Large intestine (tissue), 3 donors: ENCODE measurements around the gene CHSY1. TPM values are rescaled to one million over a fixed set of nuclear protein-coding genes. Genes with fewer than 3 reads are reported as not detected.

Experiments
- DNase-seq, 2 donors: peaks; one replicate each; pipeline versions ENCODE4 v3.0.0 to v3.0.0-alpha.2; 2013
- H3K27ac ChIP-seq: one replicate; pipeline ENCODE4 v1.5.1; 2013; ENCODE audit warnings: low read length
- H3K27me3 ChIP-seq: 2 replicates; pipeline ENCODE4 v1.6.1; 2013; ENCODE audit warnings: low read length; ENCODE audit not compliant: control insufficient read depth, insufficient read depth
- H3K36me3 ChIP-seq: 2 replicates; pipeline ENCODE4 v1.6.1; 2013; ENCODE audit warnings: low read length; ENCODE audit not compliant: control insufficient read depth, insufficient read depth
- H3K4me1 ChIP-seq: one replicate; pipeline ENCODE4 v1.6.1; 2013; ENCODE audit warnings: low read length; ENCODE audit not compliant: control insufficient read depth, insufficient read depth
- H3K4me3 ChIP-seq: one replicate; pipeline ENCODE4 v1.5.1; 2013; ENCODE audit warnings: low read length
- H3K9me3 ChIP-seq: one replicate; pipeline ENCODE4 v1.6.1; 2013; ENCODE audit warnings: mild to moderate bottlenecking, low read depth, low read length, moderate library complexity; ENCODE audit not compliant: control insufficient read depth
- WGBS: methylation state at CpG from one replicate; pipeline ENCODE4 v1.1.5; 2013; ENCODE audit warnings: low lambda C conversion rate; ENCODE audit not compliant: insufficient coverage; 5-methylcytosine and 5-hydroxymethylcytosine counted together
- polyA plus RNA-seq: library from polyadenylated mRNA; unstranded; fragments of 120-200 nt; gene quantifications from one replicate; pipeline ENCODE4 v1.2.1, GENCODE V29; 2013

Gene CHSY1
- polyA plus RNA-seq, 1 donor, result 14.9 TPM

DNA sequence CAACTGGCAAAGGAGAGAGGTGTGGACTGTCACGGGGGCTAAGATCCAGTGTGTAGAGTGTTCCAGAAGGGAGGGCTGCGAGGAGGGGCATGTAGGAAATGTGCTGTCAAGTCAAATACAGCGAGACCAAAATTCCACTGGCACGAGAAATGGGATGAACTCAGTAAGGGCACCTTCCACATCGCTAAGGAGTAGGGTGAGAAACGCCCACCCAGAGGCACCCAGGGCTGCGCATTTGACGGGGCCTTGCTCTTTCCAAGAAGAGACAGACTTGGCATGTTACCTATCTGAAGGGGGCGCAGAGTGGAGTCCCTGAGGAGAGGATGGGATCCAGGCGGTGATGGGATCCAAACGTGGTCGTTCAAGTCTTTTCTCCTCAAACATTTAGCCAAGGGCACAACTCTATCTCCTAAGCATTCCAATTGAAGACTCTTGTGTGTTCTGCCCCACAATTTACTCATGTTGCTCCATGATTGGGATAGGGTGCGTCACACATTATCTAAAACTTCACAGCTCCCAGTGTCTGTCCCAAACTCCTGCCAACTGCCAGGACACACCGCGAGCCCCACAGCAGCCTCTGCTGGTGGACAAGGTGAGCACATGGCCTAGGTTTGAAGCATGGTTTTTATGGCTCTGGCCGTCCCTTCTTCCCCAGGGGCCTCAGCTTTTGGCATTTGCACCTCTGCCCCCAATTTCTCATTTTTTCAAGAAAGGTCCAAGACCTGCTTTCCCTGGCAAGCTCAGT, 17.8 kb upstream of the CHSY1 start:
- no peak overlapping the region for H3K27ac ChIP-seq
- no peak for DNase-seq
- H3K4me1 ChIP-seq, result peaks cover 4% of the 10 kb centered on the region
- H3K4me3 ChIP-seq, result no peak overlapping the region
- H3K27me3 ChIP-seq, result no peaks in the 10 kb centered on the region
- WGBS, result no CpG with 5 or more reads among the region's 16 CpGs
- no peaks in the 10 kb centered on the region for H3K9me3 ChIP-seq
- H3K36me3 ChIP-seq, result peaks cover 55% of the 10 kb centered on the region

DNA sequence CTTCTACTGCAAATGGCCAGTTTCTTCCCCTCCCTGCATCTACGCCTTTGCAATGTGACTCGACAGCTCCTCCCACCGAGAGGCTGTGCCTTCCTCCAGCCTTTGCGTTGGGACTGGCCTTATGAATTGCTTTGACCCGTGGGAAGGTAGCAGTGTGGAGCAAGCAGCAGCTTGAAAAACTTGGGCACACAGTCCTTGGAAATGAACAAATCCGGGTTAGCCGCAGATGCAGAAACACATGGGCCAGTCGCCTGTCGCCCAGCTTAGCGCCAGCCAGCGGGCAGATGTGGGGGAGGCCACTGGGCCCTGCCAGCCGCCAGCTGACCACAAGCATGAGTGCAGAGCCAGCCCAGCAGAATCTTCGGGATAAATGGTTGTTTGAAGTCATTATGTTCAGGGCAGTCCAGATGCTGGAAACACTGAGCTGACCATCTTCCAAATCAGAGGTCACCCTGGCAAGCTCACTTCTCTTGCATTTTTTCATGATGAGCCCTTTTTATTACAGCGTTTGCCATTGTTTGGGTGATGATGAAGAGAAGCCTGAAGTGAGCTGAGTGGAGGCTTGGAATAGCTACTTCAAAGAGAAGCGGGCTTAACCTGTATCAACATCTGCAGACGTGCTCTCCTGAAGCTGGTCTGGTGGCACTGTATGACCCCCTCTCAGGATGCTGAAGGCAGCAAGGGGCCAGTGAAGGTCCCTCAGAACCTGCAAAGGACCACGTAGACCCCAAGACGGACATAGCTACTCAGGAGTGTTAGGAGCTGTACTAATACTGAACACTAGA, 15.7 kb upstream of the CHSY1 start:
- no peak overlapping the region for H3K4me3 ChIP-seq
- peaks cover 35% of the 10 kb centered on the region for H3K36me3 ChIP-seq
- no peak overlapping the region for H3K27ac ChIP-seq
- H3K9me3 ChIP-seq, result no peaks in the 10 kb centered on the region
- DNase-seq, result no peak
- peaks cover 4% of the 10 kb centered on the region for H3K4me1 ChIP-seq
- WGBS, result no CpG with 5 or more reads among the region's 18 CpGs
- H3K27me3 ChIP-seq, result no peaks in the 10 kb centered on the region

DNA sequence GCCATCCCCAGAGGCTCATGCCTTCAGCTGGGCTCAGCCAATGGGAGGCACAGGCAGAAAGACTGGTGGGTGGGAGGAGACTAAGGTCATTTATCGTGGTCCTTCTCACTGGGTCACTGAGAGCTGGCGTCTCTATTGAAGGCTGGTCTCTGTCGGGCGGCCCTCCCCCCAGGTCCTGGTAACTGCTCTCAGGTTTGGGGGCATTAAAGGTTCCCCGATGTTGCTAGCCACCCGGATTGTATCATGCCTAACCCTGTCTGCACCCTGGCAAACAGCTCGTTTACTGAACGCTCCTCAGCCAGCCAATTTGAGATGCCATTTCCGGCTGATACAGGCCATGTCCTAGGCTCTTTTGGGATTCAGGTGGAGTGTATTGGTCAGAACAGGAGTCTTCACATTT, 14.9 kb upstream of the CHSY1 start:
- H3K27me3 ChIP-seq, result no peaks in the 10 kb centered on the region
- peaks cover 28% of the 10 kb centered on the region for H3K36me3 ChIP-seq
- no CpG with 5 or more reads among the region's 9 CpGs for WGBS
- no peak overlapping the region for H3K27ac ChIP-seq
- H3K4me3 ChIP-seq, result no peak overlapping the region
- DNase-seq, result no peak
- H3K4me1 ChIP-seq, result peaks cover 4% of the 10 kb centered on the region
- no peaks in the 10 kb centered on the region for H3K9me3 ChIP-seq

DNA sequence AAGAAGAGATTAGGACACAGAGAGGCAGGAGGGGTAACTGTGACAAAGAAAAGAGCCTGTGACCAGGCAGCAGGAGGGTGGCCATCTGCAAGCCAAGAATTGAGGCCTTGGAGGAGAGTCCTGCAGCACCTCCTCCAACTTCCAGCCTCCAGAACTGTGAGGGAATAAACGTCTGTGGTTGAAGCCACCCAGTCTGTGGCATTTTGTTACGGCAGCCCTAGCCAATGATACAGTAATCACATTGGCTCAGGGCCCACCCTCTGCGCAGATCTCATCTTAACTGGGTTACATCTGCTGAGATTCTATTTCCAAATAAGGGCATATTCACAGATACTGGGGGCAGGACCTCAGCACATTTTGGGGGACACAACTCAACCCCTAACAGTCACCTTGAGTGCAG, 14.2 kb upstream of the CHSY1 start:
- DNase-seq, result no peak
- H3K4me3 ChIP-seq, result no peak overlapping the region
- H3K27ac ChIP-seq, result no peak overlapping the region
- H3K9me3 ChIP-seq, result no peaks in the 10 kb centered on the region
- no peaks in the 10 kb centered on the region for H3K27me3 ChIP-seq
- WGBS, result no CpG with 5 or more reads among the region's 3 CpGs
- H3K36me3 ChIP-seq, result peaks cover 21% of the 10 kb centered on the region
- peaks cover 4% of the 10 kb centered on the region for H3K4me1 ChIP-seq

DNA sequence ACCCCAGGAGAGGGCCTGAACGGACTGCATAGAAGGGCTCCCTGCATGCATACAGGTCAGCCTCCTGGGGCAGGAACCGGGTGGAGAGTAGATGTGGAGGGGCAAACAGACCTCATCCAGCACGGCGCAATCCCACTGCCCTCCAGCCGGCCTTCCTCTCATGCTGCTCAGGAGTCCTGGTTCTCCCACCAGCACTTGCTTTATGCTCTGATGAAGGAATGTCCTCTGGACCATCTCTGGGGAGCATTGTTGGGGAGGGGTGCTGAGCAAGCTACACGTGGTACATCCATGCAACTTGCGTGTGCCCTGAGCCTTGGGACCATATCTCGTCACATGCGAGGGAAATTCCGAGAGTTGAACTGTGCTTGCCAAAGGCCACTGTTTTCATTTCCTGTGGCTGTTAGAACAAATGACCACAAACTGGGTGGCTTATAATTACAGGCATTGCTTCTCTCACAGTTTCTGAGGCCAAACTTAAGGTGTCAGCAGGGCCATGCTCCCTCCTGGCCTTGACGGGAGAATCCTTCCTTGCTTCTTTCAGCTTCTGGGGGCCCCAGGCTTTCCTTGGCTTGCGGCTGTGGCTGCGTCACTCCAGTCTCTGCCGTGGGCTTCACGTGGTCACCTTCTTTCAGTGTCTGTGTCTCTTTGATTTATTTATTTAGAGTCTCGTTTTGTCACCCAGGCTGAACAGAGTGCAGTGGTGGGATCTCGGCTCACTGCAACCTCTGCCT, 13.2 kb upstream of the CHSY1 start:
- Histone ChIP-seq H3K4me1 (peaks cover 4% of the 10 kb centered on the region), H3K27ac (no peak overlapping the region), H3K9me3 (no peaks in the 10 kb centered on the region), H3K27me3 (no peaks in the 10 kb centered on the region), H3K4me3 (no peak overlapping the region), H3K36me3 (peaks cover 14% of the 10 kb centered on the region)
- no peak for DNase-seq
- 100% methylated on average over 1 of the region's 17 CpGs for WGBS

DNA sequence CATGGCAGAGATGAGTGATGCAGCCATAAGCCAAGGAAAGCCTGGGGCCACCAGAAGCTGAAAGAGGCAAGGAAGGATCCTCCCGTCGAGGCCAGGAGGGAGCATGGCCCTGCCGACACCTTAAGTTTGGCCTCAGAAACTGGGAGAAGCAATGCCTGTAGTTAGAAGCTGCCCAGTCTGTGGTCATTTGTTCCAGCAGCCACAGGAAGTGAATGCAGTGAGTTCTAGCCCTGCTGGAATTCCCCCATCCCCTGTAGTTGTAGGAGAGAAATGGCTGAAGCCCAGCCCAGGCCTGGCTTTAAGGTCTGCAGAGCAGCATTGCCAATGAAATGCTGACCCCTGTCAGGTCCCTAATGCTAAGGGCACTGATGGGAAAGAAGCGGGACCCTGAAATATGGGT, 12.2 kb upstream of the CHSY1 start:
- H3K27me3 ChIP-seq, result no peaks in the 10 kb centered on the region
- H3K36me3 ChIP-seq, result peaks cover 3% of the 10 kb centered on the region
- no CpG with 5 or more reads among the region's 4 CpGs for WGBS
- no peak overlapping the region for H3K4me3 ChIP-seq
- peaks cover 4% of the 10 kb centered on the region for H3K4me1 ChIP-seq
- DNase-seq, result no peak
- no peak overlapping the region for H3K27ac ChIP-seq
- H3K9me3 ChIP-seq, result no peaks in the 10 kb centered on the region

DNA sequence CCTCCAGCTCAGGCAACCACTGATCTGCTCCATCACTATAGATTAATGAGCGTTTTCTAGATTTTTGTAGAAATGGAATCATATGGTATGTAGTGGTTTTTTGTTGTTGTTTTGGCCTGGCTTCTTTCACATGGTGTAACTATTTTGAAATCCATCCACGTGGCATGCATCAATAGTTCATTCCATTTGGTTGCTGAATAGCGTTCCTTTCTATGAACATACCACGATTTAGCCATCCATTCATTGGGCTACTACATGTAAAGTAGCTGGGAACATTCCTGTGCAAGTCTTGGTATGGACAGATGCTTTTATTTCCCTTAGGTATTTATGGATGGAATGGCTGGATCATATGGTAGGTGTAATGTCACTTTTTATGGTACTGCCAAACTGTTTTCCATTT, 10.7 kb upstream of the CHSY1 start:
- Histone ChIP-seq H3K36me3 (no peaks in the 10 kb centered on the region), H3K27me3 (no peaks in the 10 kb centered on the region), H3K4me3 (no peak overlapping the region), H3K9me3 (no peaks in the 10 kb centered on the region), H3K4me1 (peaks cover 9% of the 10 kb centered on the region), H3K27ac (no peak overlapping the region)
- WGBS, result no CpG with 5 or more reads among the region's 4 CpGs
- no peak for DNase-seq

DNA sequence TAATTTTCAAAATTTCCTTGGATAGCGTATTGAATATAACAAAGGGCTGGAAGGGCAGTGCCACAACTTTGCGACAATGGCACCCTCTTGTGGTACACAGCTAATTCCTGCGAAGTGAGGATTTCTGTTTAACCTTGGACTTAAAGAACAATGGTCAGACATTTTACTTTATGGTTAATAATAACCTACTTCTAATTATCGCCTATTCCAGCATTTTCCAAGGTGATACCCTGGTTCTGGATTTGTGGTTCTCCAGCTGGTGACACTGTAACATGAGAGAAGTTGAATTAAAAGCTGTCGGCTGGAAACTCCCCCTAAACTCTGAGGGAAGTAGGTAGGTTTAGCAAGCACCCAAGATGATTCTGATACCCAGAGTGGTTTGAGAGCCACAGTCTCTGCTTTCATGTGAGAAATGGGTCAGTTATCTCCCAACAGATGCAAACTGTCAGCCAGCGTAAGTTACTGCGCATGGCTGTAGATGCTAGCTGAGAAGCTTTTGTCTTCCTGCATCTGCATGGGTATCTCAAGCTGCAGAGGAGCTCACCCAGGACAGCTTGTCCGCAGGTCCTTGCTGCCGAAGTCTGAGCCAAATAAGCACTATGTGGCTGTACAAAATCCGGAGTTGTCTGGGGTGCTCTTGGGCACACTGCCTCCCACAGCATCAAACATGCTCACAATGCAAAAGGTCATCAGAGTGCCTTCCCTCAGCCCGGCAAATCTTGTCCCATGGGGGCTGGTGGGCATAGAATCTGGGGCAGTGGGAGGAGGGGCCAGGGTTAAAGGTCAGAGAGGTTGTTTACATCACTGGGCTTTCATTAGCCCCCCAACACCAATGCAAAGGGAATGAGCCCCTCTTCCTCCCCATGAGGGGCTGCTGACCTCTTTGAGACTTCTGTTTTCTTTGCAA, 6.6 kb upstream of the CHSY1 start:
- 10% methylated on average over 4 of the region's 11 CpGs for WGBS
- Histone ChIP-seq H3K4me3 (no peak overlapping the region), H3K9me3 (no peaks in the 10 kb centered on the region), H3K27ac (no peak overlapping the region), H3K27me3 (no peaks in the 10 kb centered on the region), H3K4me1 (peaks cover 10% of the 10 kb centered on the region), H3K36me3 (no peaks in the 10 kb centered on the region)
- peak; percentile 57 to 61 for DNase-seq

DNA sequence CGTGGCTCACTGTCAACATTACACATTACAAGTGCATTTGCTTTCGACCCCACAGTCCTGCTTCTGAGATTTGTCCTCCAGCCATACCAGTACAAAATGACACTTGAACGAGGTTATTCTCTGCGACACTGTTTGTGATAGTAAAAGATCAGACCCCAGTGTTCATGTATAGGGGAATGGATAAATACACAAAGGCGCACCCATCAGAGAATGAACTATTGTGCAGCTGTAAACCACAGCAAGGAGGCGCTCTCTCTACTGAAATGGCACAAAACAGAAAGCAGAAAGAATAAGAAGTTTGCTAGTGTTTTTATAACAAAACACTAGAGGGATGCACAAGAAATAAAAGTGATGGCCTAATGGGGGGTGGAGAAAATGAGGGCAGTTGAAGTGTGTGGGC, 4.9 kb upstream of the CHSY1 start:
- no peak overlapping the region for H3K4me3 ChIP-seq
- H3K9me3 ChIP-seq, result no peaks in the 10 kb centered on the region
- DNase-seq, result no peak
- WGBS, result no CpG with 5 or more reads among the region's 6 CpGs
- peaks cover 10% of the 10 kb centered on the region for H3K4me1 ChIP-seq
- no peaks in the 10 kb centered on the region for H3K27me3 ChIP-seq
- H3K36me3 ChIP-seq, result no peaks in the 10 kb centered on the region
- no peak overlapping the region for H3K27ac ChIP-seq
